ENCODE measurements around the gene CREB3L1. TPM values are rescaled to one million over a fixed set of nuclear protein-coding genes. Genes with fewer than 3 reads are reported as not detected.

Gene CREB3L1
- polyA plus RNA-seq, 3 donors = 11.4 to 15.5 (median 13.2) TPM

DNA sequence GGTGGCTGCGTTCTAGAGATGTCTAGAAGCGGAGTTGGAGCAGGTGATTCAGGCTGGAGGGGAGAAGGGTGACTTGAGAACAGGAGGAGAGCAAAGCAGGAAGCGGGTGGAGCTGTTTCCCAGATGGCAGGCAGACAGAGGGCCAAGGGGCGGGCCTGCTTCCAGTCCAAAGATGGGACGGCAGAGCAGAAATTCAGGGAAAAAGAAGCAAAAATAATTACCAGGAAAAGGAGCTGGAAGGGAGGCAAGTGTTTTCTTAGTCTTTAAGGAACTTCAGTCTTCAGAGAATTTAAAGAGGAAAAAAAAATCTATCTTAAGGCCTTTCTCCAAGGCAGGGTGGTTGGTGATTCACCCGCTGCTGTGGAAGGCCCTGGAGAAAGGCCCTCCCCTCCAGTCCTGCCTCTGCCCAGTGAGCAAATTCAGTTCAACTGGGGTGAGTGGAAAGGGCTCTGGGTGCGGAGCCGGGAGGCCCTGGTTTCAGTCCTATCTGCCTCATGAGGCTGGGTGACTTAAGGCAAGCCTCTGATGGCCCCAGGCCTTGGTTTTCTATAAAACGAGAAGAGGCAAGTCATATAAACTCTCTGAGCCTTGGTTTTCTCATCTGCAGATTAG, 4.5 kb upstream of the CREB3L1 start:
- DNase-seq (ENCODE audit: low read depth in 3 of 3, low spot score in 2 of 3) = no peak

DNA sequence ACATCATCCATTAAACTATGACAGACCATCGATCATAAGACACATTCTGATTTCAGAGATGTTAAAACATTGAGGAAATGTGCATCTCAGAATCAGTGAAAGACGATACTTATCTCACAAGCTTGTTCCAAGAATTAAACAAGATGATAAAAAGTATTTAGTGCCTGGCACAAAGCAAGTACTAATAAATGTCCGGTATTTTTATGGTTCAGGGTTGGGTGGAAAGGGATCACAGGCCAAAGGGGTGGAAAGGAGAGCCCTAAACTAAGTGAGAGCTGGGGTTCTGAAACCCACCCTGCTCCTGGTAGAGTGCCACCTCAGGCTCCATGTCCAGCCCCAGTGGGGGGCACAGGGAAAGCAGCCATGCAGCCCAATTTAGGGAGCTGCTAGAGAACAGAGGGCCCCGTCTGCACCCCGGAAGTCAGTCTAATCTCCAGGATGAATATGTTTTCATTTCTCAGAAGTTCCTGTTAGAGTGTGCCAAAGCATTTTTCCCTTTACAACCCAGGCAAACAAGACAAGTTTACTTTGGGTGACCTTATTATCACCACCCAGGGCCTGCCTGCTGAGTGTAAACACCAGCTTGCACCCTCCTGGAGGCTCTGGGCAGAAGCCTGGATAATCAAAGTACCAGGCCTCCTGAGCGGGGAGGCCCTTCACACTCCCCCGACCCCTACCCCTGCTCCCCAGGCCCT, 3.8 kb upstream of the CREB3L1 start:
- DNase-seq (ENCODE audit: low read depth in 3 of 3, low spot score in 2 of 3) = no peak

DNA sequence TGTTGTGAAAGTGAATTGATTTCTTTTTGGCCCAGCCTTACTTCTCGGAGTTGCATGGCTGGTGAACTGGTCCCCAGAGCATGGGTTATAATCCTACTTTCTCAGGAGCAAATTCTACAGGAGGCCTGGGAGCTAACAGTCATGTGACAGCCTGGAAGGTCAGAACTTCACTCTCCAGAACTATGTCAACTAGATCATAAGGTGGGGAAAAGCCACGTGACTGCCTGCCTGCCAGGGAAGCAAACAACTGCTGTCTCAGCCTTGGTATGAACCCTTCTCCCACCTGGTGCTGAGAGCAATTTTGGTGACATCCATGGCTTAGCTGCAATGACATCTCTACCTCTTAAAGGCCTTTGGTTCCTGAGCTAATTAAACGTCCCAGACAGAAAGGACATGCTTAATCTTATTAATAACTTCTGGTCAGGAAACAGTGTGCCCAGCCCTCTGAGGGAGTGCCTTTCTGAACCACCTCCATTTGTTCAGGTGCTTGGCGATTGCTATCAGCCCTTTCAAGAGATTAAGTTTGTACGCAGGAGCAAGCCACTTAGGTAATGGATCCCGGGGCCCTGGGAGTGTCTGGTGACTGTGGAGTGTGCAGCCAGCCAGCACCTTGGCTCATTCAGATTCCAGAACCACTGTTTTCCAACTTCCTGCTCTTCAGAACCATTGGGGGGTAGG, 1.4 kb upstream of the CREB3L1 start:
- DNase-seq (ENCODE audit: low read depth in 3 of 3, low spot score in 2 of 3) = no peak

DNA sequence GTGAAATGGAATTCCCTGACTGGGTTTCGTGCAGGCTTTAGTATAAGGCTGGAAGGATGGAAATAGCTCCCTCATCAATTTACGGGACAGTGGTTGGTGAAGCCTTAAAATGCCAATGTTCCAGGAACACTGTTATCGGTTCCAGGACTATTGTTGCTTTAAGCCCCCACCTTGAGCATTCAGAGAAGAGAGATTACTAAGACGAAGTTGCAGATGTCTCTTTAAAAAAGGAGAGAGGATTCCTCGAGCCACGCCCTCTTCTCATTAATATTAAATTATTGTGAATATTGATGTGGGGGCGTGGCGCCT, 195 bp upstream of the CREB3L1 start:
- DNase-seq (ENCODE audit: low read depth in 3 of 3, low spot score in 2 of 3) = no peak

DNA sequence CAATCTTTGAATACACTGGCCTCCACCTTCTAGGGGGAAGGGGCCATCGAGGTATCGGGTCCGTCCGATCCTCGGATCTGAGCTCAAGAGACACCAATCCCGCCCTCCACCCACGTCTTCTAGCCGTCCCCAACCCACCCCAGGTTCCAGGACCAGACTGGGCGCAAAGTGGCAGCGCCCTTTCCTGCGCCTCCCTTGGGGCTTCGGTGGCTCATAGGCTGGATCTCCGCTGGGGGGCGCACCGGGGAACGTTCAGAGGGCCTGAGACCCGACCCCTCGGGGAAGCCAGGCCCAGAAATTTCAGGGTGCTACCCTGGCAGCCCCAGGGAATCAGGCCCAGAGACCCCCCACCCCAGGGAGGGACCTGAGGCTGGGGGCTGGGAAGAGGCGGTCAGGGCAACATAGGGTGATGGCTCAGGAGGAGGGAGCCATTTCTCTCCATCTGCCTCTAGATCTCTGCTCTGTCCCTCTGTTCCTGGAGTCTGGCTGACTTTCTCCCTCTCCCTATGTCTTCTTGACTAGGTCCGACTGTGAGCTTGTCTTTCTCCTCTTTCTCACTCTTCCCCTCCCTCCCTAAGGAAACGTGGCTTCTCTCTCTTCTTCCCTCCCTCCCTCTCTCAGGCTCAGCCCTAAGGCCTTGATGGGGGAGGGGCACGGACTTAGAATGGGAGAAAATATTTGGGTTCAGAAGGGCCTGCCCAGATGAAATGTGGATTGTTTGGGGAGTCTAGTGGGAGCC, 1.1 kb downstream of the CREB3L1 start:
- DNase-seq (ENCODE audit: low read depth in 3 of 3, low spot score in 2 of 3) = no peak

- DNase-seq (ENCODE audit: low read depth in 3 of 3, low spot score in 2 of 3) = no peak
Observed at GRCh38 chr11:46279126-46280099, 2.0 kb downstream of the CREB3L1 start.

GRCh38 chr11:46280706-46281105, 3.2 kb downstream of the CREB3L1 start:
- no peak for DNase-seq (ENCODE audit: low read depth in 3 of 3, low spot score in 2 of 3)

DNA sequence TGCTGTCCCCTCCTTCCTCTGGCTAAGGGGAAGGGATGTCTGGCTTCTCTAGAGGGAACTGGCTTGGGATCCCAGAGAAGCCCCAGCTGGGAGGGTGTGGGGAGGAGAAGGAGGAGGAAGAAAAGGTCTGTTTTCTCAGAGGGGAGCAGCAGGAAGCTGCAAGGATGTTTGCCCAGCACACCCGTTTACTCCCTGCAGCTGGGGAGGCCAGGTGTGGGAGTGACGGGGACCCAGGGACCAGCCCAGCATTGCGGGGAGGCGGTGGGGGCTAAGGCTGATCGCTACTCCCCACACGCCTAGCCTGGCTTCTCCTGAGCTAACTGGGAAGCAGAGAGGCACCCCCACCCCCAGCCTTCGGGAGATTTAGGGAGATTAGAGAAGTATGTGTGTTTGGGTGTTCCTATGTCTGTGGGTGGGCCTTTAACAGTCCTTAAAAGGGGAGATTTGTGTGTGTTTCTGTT, 3.9 kb downstream of the CREB3L1 start:
- DNase-seq (ENCODE audit: low read depth in 3 of 3, low spot score in 2 of 3) = no peak

GRCh38 chr11:46285173-46285572, 7.7 kb downstream of the CREB3L1 start:
- DNase-seq (ENCODE audit: low read depth in 3 of 3, low spot score in 2 of 3) = no peak

DNA sequence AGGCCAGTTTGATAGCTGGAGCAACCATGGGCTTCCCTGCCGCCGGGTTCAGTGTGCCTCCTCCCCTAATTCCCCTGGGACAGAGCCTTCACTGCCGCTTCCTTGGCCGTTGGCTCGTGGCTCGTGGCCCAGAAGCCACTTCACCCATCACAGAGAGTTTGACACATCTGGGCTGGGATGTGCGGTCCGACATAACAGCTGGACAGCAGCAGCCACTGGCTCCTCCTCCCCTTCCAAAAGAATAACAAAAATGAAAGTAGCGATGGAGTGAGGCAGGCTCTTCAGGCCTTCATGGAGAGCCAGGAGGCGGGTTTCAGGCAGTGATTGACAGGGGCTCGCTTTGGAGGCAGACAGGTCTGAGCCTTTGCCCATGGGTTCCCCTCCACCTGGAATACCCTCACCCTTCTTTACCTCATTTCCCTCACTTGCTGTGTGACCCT, 8.2 kb downstream of the CREB3L1 start:
- DNase-seq (ENCODE audit: low read depth in 3 of 3, low spot score in 2 of 3) = no peak

DNA sequence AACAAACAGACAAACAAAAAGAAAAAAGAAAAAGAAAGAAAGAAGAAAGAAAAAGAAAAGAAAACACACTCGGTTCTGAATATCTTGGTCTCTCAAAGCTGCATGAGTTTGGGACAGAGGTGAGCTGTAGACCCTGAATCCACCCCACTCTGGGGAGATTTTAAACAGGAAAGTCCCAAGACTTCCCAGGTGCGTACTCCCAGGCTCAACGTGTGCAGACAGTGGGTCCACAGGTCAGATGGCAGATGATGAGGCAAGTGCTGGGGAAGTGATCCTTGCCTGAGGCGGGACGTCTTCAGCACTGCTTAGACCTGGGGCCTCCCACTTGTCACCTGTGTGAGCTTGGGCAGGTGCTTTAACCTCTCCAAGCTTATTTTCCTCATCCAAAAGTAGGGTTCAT, 9.3 kb downstream of the CREB3L1 start:
- no peak for DNase-seq (ENCODE audit: low read depth in 3 of 3, low spot score in 2 of 3)

GRCh38 chr11:46288451-46288850, 11.0 kb downstream of the CREB3L1 start:
- no peak for DNase-seq (ENCODE audit: low read depth in 3 of 3, low spot score in 2 of 3)

- DNase-seq (ENCODE audit: low read depth in 3 of 3, low spot score in 2 of 3) = no peak
Observed at GRCh38 chr11:46290011-46290410, 12.5 kb downstream of the CREB3L1 start.

DNA sequence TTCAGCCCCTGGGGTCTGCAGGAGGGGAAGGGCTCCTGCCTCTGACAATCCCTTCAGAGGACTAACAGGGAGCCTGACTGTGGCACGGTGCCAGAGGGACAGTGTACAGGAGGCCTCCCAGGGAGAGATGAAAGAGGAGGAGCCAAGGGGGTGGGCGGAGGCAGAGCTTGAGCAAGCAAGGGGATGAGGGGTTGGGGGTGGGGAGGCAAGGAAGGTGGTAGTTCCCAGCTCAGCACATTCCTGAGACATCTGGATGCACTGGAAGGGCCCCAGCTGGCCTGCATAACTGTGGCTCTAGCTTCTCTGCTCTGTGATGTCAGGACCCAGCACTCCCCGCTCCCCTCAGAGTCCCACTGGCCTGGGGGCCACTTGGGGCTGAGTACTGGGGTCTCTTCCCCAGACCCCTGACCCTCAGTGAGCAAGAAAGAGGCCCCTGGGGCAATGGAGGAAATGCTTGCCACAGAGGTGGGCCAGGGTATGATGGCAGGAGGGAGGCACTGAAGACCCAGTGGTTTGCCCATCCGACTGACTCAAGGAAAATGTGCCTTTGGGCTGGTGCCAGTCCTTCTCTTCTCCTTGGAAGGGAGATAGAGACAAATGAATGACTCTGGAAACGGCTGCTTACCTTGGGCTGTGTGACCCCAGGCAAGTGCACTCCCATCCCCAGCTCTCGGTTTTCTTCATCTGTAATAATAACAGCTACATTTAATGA, 13.3 kb downstream of the CREB3L1 start:
- peak in 1 of 3 donors; percentile 86 for DNase-seq (ENCODE audit: low read depth in 3 of 3, low spot score in 2 of 3)

GRCh38 chr11:46291441-46292150, 14.1 kb downstream of the CREB3L1 start:
- no peak for DNase-seq (ENCODE audit: low read depth in 3 of 3, low spot score in 2 of 3)

GRCh38 chr11:46293066-46293465, 15.6 kb downstream of the CREB3L1 start:
- no peak for DNase-seq (ENCODE audit: low read depth in 3 of 3, low spot score in 2 of 3)

GRCh38 chr11:46293641-46294103, 16.2 kb downstream of the CREB3L1 start:
- DNase-seq (ENCODE audit: low read depth in 3 of 3, low spot score in 2 of 3) = no peak

DNA sequence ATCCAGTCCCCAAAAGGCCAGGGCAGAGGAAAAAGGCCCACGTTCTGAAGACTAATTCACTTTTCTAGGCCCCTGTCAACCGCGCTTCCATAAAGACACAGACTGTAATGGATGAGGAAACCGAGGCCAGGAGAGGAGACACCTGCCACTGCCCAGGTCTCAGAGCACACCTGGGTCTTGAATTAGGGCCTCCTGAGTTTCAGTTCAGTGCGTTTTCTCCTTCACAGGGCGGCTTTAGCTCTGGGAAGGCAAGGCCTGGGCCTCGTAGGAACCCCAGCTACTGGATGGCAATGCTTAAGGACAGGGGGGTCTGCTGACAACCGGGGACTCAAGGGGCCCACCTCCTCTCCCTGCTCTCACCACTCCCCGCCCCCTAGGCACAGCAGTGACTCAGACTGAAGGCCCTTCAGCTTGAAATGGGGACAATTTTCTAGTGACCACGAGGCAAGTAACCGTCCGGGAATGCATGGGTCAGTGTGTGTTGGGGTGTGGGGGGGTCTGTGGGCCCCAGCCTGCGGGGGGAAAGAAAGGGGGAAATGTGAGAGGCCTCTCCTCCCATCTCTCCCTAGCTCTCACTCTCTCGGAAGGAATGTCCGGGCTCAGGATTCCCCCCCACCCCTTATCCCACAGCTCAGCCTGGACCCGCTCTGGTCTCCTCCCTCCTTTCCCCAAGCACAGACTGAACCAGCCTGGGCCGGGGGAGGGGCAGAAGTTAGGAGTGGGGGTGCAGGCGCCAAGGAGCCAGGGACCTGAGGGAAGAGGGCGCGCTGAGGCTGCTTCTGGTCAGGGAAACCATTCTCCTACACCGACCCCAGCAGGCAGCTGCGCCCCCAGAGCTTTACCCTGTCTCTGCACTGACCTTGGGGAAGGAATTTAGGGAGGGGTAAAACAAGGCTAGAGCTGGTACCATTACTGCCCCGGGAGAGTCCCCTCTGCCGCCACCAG, 17.2 kb downstream of the CREB3L1 start:
- DNase-seq (ENCODE audit: low read depth in 3 of 3, low spot score in 2 of 3) = no peak

Data from right renal cortex interstitium (tissue), 3 donors.